ENCODE results near the gene KCNH8.
A peak's percentile ranks its signal among the peaks of the same experiment; 100 is the strongest.

KCNH8 gene

GRCh38 chr3:19420159-19420558 lies 271.8 kb downstream of the KCNH8 start:
- Mint-ChIP-seq H3K27me3 (no peaks in the 10 kb centered on the region), H3K4me3 (no peak overlapping the region), H3K36me3 (ENCODE audit: low read depth) (no peaks in the 10 kb centered on the region), H3K9me3 (no peaks in the 10 kb centered on the region), H3K27ac (no peak overlapping the region), H3K4me1 (no peaks in the 10 kb centered on the region)
- ATAC-seq (no peak), DNase-seq (no peak)

GRCh38 chr3:19425825-19426224 lies 277.5 kb downstream of the KCNH8 start:
- Mint-ChIP-seq H3K9me3 (no peaks in the 10 kb centered on the region), H3K36me3 (ENCODE audit: low read depth) (no peaks in the 10 kb centered on the region), H3K4me3 (no peak overlapping the region), H3K27ac (no peak overlapping the region), H3K27me3 (no peaks in the 10 kb centered on the region), H3K4me1 (peaks cover 2% of the 10 kb centered on the region)
- DNase-seq (no peak), ATAC-seq (no peak)

GRCh38 chr3:19427422-19428149 lies 279.3 kb downstream of the KCNH8 start:
- Mint-ChIP-seq H3K27ac (no peak overlapping the region), H3K36me3 (ENCODE audit: low read depth) (no peaks in the 10 kb centered on the region), H3K4me3 (no peak overlapping the region), H3K4me1 (peaks cover 2% of the 10 kb centered on the region), H3K27me3 (no peaks in the 10 kb centered on the region), H3K9me3 (no peaks in the 10 kb centered on the region)
- no peak for DNase-seq
- peak; percentile 54 for ATAC-seq

GRCh38 chr3:19428729-19429128 lies 280.4 kb downstream of the KCNH8 start:
- Mint-ChIP-seq H3K9me3 (no peaks in the 10 kb centered on the region), H3K4me1 (peaks cover 2% of the 10 kb centered on the region), H3K27me3 (no peaks in the 10 kb centered on the region), H3K27ac (no peak overlapping the region), H3K36me3 (ENCODE audit: low read depth) (no peaks in the 10 kb centered on the region), H3K4me3 (no peak overlapping the region)
- ATAC-seq (no peak), DNase-seq (no peak)

- Mint-ChIP-seq H3K4me1 (no peaks in the 10 kb centered on the region), H3K9me3 (no peaks in the 10 kb centered on the region), H3K27me3 (no peaks in the 10 kb centered on the region), H3K27ac (no peak overlapping the region), H3K4me3 (no peak overlapping the region), H3K36me3 (ENCODE audit: low read depth) (no peaks in the 10 kb centered on the region)
- DNase-seq, result no peak
- no peak for ATAC-seq
Measured at GRCh38 chr3:19432669-19433068, 284.4 kb downstream of the KCNH8 start.

GRCh38 chr3:19436746-19437145 lies 288.4 kb downstream of the KCNH8 start:
- Mint-ChIP-seq H3K4me3 (no peak overlapping the region), H3K27me3 (no peaks in the 10 kb centered on the region), H3K36me3 (ENCODE audit: low read depth) (no peaks in the 10 kb centered on the region), H3K27ac (no peak overlapping the region), H3K9me3 (no peaks in the 10 kb centered on the region), H3K4me1 (no peaks in the 10 kb centered on the region)
- ATAC-seq, result no peak
- DNase-seq, result no peak

GRCh38 chr3:19439944-19440343 lies 291.6 kb downstream of the KCNH8 start:
- H3K9me3 Mint-ChIP-seq, result no peaks in the 10 kb centered on the region
- no peaks in the 10 kb centered on the region for H3K27me3 Mint-ChIP-seq
- no peak overlapping the region for H3K27ac Mint-ChIP-seq
- ATAC-seq, result no peak
- H3K36me3 Mint-ChIP-seq (ENCODE audit: low read depth), result no peaks in the 10 kb centered on the region
- H3K4me3 Mint-ChIP-seq, result no peak overlapping the region
- no peaks in the 10 kb centered on the region for H3K4me1 Mint-ChIP-seq
- no peak for DNase-seq

- Mint-ChIP-seq H3K4me1 (no peaks in the 10 kb centered on the region), H3K36me3 (ENCODE audit: low read depth) (no peaks in the 10 kb centered on the region), H3K9me3 (no peaks in the 10 kb centered on the region), H3K27me3 (no peaks in the 10 kb centered on the region), H3K4me3 (no peak overlapping the region), H3K27ac (peak overlapping the region; percentile 47)
- DNase-seq (no peak), ATAC-seq (no peak)
Measured at GRCh38 chr3:19446138-19446537, 297.8 kb downstream of the KCNH8 start.

- DNase-seq, result no peak
Measured at GRCh38 chr3:19446687-19447086, 298.4 kb downstream of the KCNH8 start.

GRCh38 chr3:19455546-19455945 lies 307.2 kb downstream of the KCNH8 start:
- no peak overlapping the region for H3K27ac Mint-ChIP-seq
- H3K27me3 Mint-ChIP-seq, result no peaks in the 10 kb centered on the region
- no peak for DNase-seq
- H3K36me3 Mint-ChIP-seq (ENCODE audit: low read depth), result peaks cover 1% of the 10 kb centered on the region
- no peak overlapping the region for H3K4me3 Mint-ChIP-seq
- ATAC-seq, result no peak
- H3K9me3 Mint-ChIP-seq, result peaks cover 8% of the 10 kb centered on the region
- no peaks in the 10 kb centered on the region for H3K4me1 Mint-ChIP-seq

More at GRCh38 chr3:19446687-19447086, 298.4 kb downstream of the KCNH8 start:
- H3K27me3 Mint-ChIP-seq, result no peaks in the 10 kb centered on the region
- peak overlapping the region; percentile 47 for H3K27ac Mint-ChIP-seq
- ATAC-seq, result no peak
- H3K36me3 Mint-ChIP-seq (ENCODE audit: low read depth), result no peaks in the 10 kb centered on the region
- no peaks in the 10 kb centered on the region for H3K4me1 Mint-ChIP-seq
- H3K4me3 Mint-ChIP-seq, result no peak overlapping the region
- no peaks in the 10 kb centered on the region for H3K9me3 Mint-ChIP-seq

GRCh38 chr3:19456738-19457137 lies 308.4 kb downstream of the KCNH8 start:
- Mint-ChIP-seq H3K9me3 (peaks cover 11% of the 10 kb centered on the region), H3K36me3 (ENCODE audit: low read depth) (peaks cover 1% of the 10 kb centered on the region), H3K4me3 (no peak overlapping the region), H3K27ac (no peak overlapping the region), H3K27me3 (no peaks in the 10 kb centered on the region), H3K4me1 (no peaks in the 10 kb centered on the region)
- ATAC-seq, result no peak
- no peak for DNase-seq

- Mint-ChIP-seq H3K27ac (no peak overlapping the region), H3K4me3 (no peak overlapping the region), H3K4me1 (no peaks in the 10 kb centered on the region), H3K27me3 (no peaks in the 10 kb centered on the region), H3K36me3 (ENCODE audit: low read depth) (no peaks in the 10 kb centered on the region), H3K9me3 (peaks cover 11% of the 10 kb centered on the region)
- DNase-seq (no peak), ATAC-seq (no peak)
Measured at GRCh38 chr3:19457449-19457848, 309.1 kb downstream of the KCNH8 start.

- Mint-ChIP-seq H3K4me3 (no peak overlapping the region), H3K27ac (no peak overlapping the region), H3K9me3 (peaks cover 3% of the 10 kb centered on the region), H3K4me1 (no peaks in the 10 kb centered on the region), H3K36me3 (ENCODE audit: low read depth) (no peaks in the 10 kb centered on the region), H3K27me3 (no peaks in the 10 kb centered on the region)
- ATAC-seq, result no peak
- DNase-seq, result no peak
Measured at GRCh38 chr3:19467761-19468160, 319.5 kb downstream of the KCNH8 start.

- ATAC-seq (no peak), DNase-seq (no peak)
- Mint-ChIP-seq H3K27ac (no peak overlapping the region), H3K27me3 (no peaks in the 10 kb centered on the region), H3K4me3 (no peak overlapping the region), H3K36me3 (ENCODE audit: low read depth) (no peaks in the 10 kb centered on the region), H3K9me3 (peaks cover 3% of the 10 kb centered on the region), H3K4me1 (no peaks in the 10 kb centered on the region)
Measured at GRCh38 chr3:19471138-19471537, 322.8 kb downstream of the KCNH8 start.

GRCh38 chr3:19473971-19474580 lies 325.8 kb downstream of the KCNH8 start:
- no peaks in the 10 kb centered on the region for H3K27me3 Mint-ChIP-seq
- no peaks in the 10 kb centered on the region for H3K36me3 Mint-ChIP-seq (ENCODE audit: low read depth)
- H3K27ac Mint-ChIP-seq, result no peak overlapping the region
- H3K4me1 Mint-ChIP-seq, result no peaks in the 10 kb centered on the region
- DNase-seq (no peak), ATAC-seq (no peak)
- no peak overlapping the region for H3K4me3 Mint-ChIP-seq
- H3K9me3 Mint-ChIP-seq, result peaks cover 3% of the 10 kb centered on the region

Data from activated naive CD8-positive, alpha-beta T cell treated with anti-CD3 and anti-CD28 coated beads, Interleukin-2, amount 50 U/mL, for 24 hours (primary cell).